DND-41 (cell line): ENCODE data around the gene SAFB2.

Experiments
- EZH2 ChIP-seq: IDR thresholded peaks from 3 replicates; pipeline ENCODE4 v1.6.1; 2012; ENCODE audit warnings: borderline replicate concordance, low read depth, mild to moderate bottlenecking, moderate library complexity, low read length, inconsistent platforms; ENCODE audit not compliant: severe bottlenecking
- TF ChIP-seq, protein P1 (sequence below): IDR thresholded peaks from 2 replicates; pipeline ENCODE4 v1.5.1; 2012; ENCODE audit warnings: borderline replicate concordance, low read length, moderate library complexity, mild to moderate bottlenecking; ENCODE audit not compliant: poor library complexity, severe bottlenecking; ENCODE audit errors: extremely low read depth

DNA sequence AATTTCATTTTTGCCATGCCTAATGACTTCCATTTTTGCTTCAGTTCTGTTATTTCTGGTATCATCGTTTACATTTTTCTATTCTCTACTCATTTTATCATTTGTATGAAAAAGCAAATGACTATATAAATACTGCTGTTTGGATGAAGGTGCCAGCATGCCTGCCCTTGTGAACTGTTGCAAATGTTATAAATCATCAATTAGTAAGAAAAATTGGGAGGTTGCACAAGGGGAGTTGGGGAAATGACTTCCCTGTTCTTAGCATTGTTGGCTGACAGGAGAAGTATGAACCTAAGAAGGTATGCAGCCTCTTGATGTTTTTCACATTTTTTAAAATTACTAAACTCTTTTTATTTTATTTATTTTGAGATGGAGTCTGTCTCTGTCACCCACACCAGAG is 15.4 kb upstream of the SAFB2 start:
- TF ChIP-seq, protein P1, sequence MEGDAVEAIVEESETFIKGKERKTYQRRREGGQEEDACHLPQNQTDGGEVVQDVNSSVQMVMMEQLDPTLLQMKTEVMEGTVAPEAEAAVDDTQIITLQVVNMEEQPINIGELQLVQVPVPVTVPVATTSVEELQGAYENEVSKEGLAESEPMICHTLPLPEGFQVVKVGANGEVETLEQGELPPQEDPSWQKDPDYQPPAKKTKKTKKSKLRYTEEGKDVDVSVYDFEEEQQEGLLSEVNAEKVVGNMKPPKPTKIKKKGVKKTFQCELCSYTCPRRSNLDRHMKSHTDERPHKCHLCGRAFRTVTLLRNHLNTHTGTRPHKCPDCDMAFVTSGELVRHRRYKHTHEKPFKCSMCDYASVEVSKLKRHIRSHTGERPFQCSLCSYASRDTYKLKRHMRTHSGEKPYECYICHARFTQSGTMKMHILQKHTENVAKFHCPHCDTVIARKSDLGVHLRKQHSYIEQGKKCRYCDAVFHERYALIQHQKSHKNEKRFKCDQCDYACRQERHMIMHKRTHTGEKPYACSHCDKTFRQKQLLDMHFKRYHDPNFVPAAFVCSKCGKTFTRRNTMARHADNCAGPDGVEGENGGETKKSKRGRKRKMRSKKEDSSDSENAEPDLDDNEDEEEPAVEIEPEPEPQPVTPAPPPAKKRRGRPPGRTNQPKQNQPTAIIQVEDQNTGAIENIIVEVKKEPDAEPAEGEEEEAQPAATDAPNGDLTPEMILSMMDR: no peak
- no peak for TF ChIP-seq EZH2
